Gastrocnemius medialis (tissue), 4 donors: Measurements from ENCODE around the gene CLIP3. TPM values are rescaled to one million over a fixed set of nuclear protein-coding genes. Genes with fewer than 3 reads are reported as not detected.

ENCODE experiments used
- ATAC-seq, 2 donors: fragments of 150-250 bp; one replicate each; pipeline ENCODE4 v1.9.1; 2016
- DNase-seq, 2 donors: peaks; one replicate each; pipeline ENCODE4 v3.0.0-alpha.2; 2019
- H3K27ac ChIP-seq, 4 donors: fragments of 200-600 bp; sonication (generic); 1 replicate in 1 of 4; 2 replicates in 3 of 4; pipeline ENCODE4 v1.5.1; 2016 to 2018; ENCODE audit warnings: mild to moderate bottlenecking in 2 of 4, moderate library complexity in 1 of 4
- H3K27me3 ChIP-seq, 3 donors: fragments of 200-600 bp; sonication (generic) in 2 of 3; 1 replicate in 1 of 3; 2 replicates in 2 of 3; pipeline versions ENCODE4 v1.5.1 to v1.6.0; 2016 to 2019; ENCODE audit warnings: mild to moderate bottlenecking in 1 of 3, moderate library complexity in 1 of 3
- H3K36me3 ChIP-seq, 2 donors: fragments of 200-600 bp; sonication (generic) in 1 of 2; one replicate each; pipeline ENCODE4 v1.5.1; 2017 to 2018
- H3K4me1 ChIP-seq, 2 donors: fragments of 200-600 bp; sonication (generic) in 1 of 2; one replicate each; pipeline ENCODE4 v1.5.1; 2016 to 2017; ENCODE audit warnings: mild to moderate bottlenecking in 2 of 2
- H3K4me3 ChIP-seq, 4 donors: fragments of 200-600 bp; sonication (generic) in 3 of 4; 1 replicate in 1 of 4; 2 replicates in 3 of 4; pipeline ENCODE4 v1.5.1; 2016 to 2019; ENCODE audit warnings: mild to moderate bottlenecking in 2 of 4
- H3K9me3 ChIP-seq, 3 donors: fragments of 200-600 bp; sonication (generic) in 2 of 3; 1 replicate in 1 of 3; 2 replicates in 2 of 3; pipeline ENCODE4 v1.5.1; 2016 to 2019
- POLR2A ChIP-seq, 2 donors: fragments of 450-650 bp; IDR thresholded peaks; one replicate each; pipeline ENCODE4 v1.6.1; 2017; ENCODE audit warnings: antibody characterized with exemption in 2 of 2, mild to moderate bottlenecking in 2 of 2, moderate library complexity in 2 of 2
- in situ Hi-C, 4 donors: fragments of 200-750 bp; cut with MboI; loops; one replicate each; pipeline versions ENCODE4 v1.15.0 to v1.8.0; 2017; ENCODE audit warnings: low sequenced_read_pairs in 4 of 4
- intact Hi-C: fragments of 100-400 bp; cut with DNase I; formaldehyde crosslinking; loops from one replicate; pipeline ENCODE4 v1.15.1; 2023; ENCODE audit warnings: low total_unique reads
- total RNA-seq, 4 donors: library from RNA; depleted of rRNA; stranded (reverse); fragments of >200 nt; gene quantifications; one replicate each; pipeline versions ENCODE4 v1.1.0 to v1.2.3, GENCODE V29; 2016
- TF ChIP-seq, protein P1 (sequence below), 5 experiments: fragments of 450-650 bp in 3 of 5; fragments of 200-600 bp in 2 of 5; sonication (generic) in 2 of 5; IDR thresholded peaks in 4 of 5; conservative IDR thresholded peaks in 1 of 5; 1 replicate in 4 of 5; 2 replicates in 1 of 5; pipeline ENCODE4 v1.5.1; 2016 to 2019; ENCODE audit warnings: antibody characterized with exemption in 5 of 5, mild to moderate bottlenecking in 3 of 5, moderate library complexity in 3 of 5

CLIP3 gene
- total RNA-seq, 4 donors from 2014 or later, result 0.61 to 3.2 (median 1.8) TPM

DNA sequence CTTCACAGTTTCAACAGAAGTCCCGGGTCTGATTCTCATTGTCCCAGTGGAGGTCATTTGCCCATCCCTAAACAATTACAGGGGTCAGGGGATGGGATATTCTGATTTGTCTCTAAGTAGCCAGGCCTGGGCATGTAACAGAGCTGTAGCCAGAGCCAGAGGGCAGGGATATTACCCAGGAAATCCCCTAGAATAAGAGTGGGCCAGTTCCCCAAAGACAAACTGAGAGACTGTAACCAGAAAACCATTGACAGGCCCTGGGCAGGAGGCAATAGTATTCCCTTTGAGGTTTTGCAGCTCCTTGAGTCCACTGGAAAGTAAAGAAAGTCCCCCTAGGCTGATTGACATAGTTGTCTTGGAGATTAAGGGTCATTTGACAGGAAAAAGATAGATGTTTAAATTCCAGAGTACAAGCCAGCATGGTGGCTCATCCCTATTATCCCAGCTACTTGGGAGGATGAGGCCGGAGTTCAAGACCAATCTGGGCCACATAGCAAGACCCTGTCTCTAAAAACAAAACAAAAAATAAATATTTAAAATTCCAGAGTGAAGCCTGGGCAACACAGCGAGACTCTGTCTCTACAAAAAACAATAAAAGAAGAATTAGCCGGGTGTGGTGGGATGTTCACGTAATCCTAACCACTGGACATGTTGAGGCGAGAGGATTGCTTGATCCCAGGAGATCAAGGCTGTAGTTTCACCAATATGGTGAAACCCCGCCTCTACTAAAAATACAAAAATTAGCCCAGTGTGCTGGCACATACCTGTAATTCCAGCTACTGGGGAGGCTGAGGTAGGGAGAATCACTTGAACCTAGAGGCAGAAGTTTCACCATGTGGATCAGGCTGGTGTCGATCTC is 39.5 kb downstream of the CLIP3 start:
- peaks cover 0 to 4% of the 10 kb centered on the region in 2 donors for H3K36me3 ChIP-seq
- H3K4me1 ChIP-seq, result peaks cover 18 to 22% of the 10 kb centered on the region in 2 donors
- no peak for TF ChIP-seq POLR2A (IDR thresholded peaks at IDR 0.05)
- TF ChIP-seq, protein P1, sequence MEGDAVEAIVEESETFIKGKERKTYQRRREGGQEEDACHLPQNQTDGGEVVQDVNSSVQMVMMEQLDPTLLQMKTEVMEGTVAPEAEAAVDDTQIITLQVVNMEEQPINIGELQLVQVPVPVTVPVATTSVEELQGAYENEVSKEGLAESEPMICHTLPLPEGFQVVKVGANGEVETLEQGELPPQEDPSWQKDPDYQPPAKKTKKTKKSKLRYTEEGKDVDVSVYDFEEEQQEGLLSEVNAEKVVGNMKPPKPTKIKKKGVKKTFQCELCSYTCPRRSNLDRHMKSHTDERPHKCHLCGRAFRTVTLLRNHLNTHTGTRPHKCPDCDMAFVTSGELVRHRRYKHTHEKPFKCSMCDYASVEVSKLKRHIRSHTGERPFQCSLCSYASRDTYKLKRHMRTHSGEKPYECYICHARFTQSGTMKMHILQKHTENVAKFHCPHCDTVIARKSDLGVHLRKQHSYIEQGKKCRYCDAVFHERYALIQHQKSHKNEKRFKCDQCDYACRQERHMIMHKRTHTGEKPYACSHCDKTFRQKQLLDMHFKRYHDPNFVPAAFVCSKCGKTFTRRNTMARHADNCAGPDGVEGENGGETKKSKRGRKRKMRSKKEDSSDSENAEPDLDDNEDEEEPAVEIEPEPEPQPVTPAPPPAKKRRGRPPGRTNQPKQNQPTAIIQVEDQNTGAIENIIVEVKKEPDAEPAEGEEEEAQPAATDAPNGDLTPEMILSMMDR (IDR thresholded peaks at IDR 0.05 in 4 of 5, conservative IDR thresholded peaks at IDR 0.05 in 1 of 5), result no peak
- H3K27me3 ChIP-seq, result peaks cover 0 to 9% (median 7%) of the 10 kb centered on the region in 3 donors
- in situ Hi-C loops, result no loop called here
- H3K9me3 ChIP-seq, result no peaks in the 10 kb centered on the region
- no peak for DNase-seq
- H3K4me3 ChIP-seq, result no peak overlapping the region
- H3K27ac ChIP-seq, result no peak overlapping the region
- intact Hi-C loops, result loop anchor here (10.0 kb wide), 1 partner anchor 218 kb away; the partner anchor contains the start of gene ARHGAP33
- no peak for ATAC-seq

- ATAC-seq, result no peak
These were observed 40.8 kb downstream of the CLIP3 start for GRCh38 chr19:35991731-35992450.

GRCh38 chr19:35990771-35991730 is 41.6 kb downstream of the CLIP3 start:
- DNase-seq (no peak), ATAC-seq (no peak)
- Histone ChIP-seq H3K27me3 (peaks cover 18 to 29% (median 22%) of the 10 kb centered on the region in 3 donors), H3K9me3 (no peaks in the 10 kb centered on the region), H3K27ac (no peak overlapping the region), H3K4me3 (no peak overlapping the region), H3K4me1 (peaks cover 9 to 19% of the 10 kb centered on the region in 2 donors), H3K36me3 (no peaks in the 10 kb centered on the region)
- TF ChIP-seq, protein P1 (IDR thresholded peaks at IDR 0.05 in 4 of 5, conservative IDR thresholded peaks at IDR 0.05 in 1 of 5), result no peak
- no peak for TF ChIP-seq POLR2A (IDR thresholded peaks at IDR 0.05)
- intact Hi-C loops, result loop anchor here (10.0 kb wide), 1 partner anchor 216 kb away; the partner anchor contains the start of gene ARHGAP33
- in situ Hi-C loops, result no loop called here

More at GRCh38 chr19:35991731-35992450, 40.8 kb downstream of the CLIP3 start:
- Histone ChIP-seq H3K27me3 (peaks cover 9 to 21% (median 14%) of the 10 kb centered on the region in 3 donors), H3K4me1 (peaks cover 17 to 27% of the 10 kb centered on the region in 2 donors), H3K9me3 (no peaks in the 10 kb centered on the region), H3K4me3 (no peak overlapping the region), H3K27ac (no peak overlapping the region), H3K36me3 (no peaks in the 10 kb centered on the region)
- no peak for TF ChIP-seq POLR2A (IDR thresholded peaks at IDR 0.05)
- TF ChIP-seq, protein P1 (IDR thresholded peaks at IDR 0.05 in 4 of 5, conservative IDR thresholded peaks at IDR 0.05 in 1 of 5), result no peak
- no peak for DNase-seq
- in situ Hi-C loops, result no loop called here
- intact Hi-C loops, result loop anchor here (10.0 kb wide), 1 partner anchor 217 kb away; the partner anchor contains the start of gene ARHGAP33

GRCh38 chr19:35990156-35990555 is 42.5 kb downstream of the CLIP3 start:
- peaks cover 19 to 37% (median 31%) of the 10 kb centered on the region in 3 donors for H3K27me3 ChIP-seq
- in situ Hi-C loops, result no loop called here
- no peak overlapping the region for H3K4me3 ChIP-seq
- intact Hi-C loops, result loop anchor here (10.0 kb wide), 1 partner anchor 215 kb away; the partner anchor contains the start of gene ARHGAP33
- H3K36me3 ChIP-seq, result no peaks in the 10 kb centered on the region
- H3K27ac ChIP-seq, result no peak overlapping the region
- no peaks in the 10 kb centered on the region for H3K9me3 ChIP-seq
- DNase-seq (no peak), ATAC-seq (no peak)
- TF ChIP-seq, protein P1 (IDR thresholded peaks at IDR 0.05 in 4 of 5, conservative IDR thresholded peaks at IDR 0.05 in 1 of 5), result no peak
- TF ChIP-seq POLR2A (IDR thresholded peaks at IDR 0.05), result no peak
- H3K4me1 ChIP-seq, result peaks cover 5 to 15% of the 10 kb centered on the region in 2 donors
